ENCODE data around the gene HGS.

The HGS gene, protein sequence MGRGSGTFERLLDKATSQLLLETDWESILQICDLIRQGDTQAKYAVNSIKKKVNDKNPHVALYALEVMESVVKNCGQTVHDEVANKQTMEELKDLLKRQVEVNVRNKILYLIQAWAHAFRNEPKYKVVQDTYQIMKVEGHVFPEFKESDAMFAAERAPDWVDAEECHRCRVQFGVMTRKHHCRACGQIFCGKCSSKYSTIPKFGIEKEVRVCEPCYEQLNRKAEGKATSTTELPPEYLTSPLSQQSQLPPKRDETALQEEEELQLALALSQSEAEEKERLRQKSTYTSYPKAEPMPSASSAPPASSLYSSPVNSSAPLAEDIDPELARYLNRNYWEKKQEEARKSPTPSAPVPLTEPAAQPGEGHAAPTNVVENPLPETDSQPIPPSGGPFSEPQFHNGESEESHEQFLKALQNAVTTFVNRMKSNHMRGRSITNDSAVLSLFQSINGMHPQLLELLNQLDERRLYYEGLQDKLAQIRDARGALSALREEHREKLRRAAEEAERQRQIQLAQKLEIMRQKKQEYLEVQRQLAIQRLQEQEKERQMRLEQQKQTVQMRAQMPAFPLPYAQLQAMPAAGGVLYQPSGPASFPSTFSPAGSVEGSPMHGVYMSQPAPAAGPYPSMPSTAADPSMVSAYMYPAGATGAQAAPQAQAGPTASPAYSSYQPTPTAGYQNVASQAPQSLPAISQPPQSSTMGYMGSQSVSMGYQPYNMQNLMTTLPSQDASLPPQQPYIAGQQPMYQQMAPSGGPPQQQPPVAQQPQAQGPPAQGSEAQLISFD

DNA sequence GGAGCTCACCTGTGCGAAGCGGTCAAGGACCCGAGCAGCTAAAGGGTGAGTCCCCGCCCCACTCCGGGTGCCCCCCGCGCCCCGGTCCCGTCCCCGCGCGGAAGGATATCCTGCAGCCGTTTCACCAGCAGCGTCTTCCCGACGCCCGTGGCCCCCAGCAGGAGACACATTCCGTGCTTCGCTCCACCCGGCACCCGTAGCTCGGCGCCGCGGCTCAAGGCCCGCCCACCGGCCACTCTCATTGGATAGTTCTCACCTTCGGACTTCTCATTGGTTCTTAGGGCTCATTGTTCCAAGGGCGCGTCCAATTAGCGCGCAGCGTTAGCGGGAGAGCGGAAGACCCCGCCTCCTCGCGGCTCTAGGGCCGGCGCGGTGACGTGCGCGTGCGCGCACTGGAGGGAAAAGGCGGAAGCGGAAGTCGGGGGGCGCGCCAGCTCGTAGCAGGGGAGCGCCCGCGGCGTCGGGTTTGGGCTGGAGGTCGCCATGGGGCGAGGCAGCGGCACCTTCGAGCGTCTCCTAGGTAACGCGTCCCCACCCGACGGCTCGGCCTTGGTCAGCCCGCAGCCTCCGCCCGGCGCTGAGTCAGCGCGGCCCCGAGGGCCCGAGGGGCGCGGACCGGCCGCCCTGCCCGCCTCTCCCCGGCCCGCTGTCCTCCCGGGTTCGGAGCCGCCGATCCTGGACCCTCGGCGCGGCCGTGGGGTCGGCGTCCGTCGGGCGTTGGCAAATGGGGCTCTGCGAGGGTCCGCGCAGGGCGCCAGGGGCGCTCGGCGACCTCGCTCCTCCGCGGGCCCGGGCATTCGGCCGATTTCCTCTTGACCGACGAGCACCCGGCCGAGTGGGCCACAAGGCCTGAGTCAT, at the start of gene HGS, which contains the start of gene ARL16:
HGS (plus strand) TSS at position 428 of the 858 bp plus-strand sequence; CDS start at position 484, 56 bp downstream.
ARL16 (minus strand) TSS at position 214 of the 858 bp plus-strand sequence; CDS start at position 170, 44 bp downstream.
- DNase-seq (ENCODE audit: low read depth): peak; percentile 96

DNA sequence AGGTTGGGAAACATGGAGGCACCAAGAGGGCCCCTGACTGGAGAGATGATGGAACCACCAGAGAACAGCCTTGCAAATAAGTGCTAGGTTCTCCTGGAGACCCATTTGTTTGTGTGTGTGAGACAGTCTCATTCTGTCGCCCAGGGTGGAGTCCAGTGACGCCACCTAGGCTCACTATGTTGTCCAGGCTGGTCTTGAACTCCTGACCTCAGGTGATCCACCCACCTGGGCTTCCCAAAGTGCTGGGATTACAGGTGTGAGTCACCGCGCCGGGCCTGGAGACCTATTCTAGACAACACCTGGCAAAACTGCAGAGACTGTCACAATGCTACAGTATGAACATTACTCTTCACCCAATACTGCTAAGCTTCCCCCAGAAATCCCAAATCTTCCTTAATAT, 48.4 kb upstream of the HGS start:
- no peak for DNase-seq (ENCODE audit: low read depth)

DNA sequence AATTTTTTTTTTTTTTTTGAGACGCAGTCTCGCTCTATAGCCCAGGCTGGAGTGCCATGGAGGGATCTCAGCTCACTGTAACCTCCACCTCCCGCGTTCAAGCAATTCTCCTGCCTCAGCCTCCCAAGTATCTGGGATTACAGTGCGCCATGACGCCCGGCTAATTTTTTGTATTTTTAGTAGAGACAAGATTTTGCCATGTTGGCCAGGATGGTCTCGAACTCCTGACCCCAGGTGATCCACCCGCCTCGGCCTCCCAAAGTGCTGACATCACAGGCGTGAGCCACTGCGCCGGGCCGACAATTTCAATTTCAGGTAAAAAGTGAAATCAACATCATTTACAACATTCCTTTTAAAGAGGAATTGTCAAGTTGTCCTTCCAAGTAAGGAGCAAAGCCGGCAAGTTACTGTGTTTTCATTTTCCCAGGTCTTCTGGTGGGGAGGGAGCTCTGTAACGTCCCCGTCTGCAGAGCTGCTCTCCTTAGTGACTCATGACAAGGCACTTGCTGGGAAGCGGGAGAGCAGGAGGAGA, 47.8 kb upstream of the HGS start:
- DNase-seq (ENCODE audit: low read depth): peak; percentile 27

DNA sequence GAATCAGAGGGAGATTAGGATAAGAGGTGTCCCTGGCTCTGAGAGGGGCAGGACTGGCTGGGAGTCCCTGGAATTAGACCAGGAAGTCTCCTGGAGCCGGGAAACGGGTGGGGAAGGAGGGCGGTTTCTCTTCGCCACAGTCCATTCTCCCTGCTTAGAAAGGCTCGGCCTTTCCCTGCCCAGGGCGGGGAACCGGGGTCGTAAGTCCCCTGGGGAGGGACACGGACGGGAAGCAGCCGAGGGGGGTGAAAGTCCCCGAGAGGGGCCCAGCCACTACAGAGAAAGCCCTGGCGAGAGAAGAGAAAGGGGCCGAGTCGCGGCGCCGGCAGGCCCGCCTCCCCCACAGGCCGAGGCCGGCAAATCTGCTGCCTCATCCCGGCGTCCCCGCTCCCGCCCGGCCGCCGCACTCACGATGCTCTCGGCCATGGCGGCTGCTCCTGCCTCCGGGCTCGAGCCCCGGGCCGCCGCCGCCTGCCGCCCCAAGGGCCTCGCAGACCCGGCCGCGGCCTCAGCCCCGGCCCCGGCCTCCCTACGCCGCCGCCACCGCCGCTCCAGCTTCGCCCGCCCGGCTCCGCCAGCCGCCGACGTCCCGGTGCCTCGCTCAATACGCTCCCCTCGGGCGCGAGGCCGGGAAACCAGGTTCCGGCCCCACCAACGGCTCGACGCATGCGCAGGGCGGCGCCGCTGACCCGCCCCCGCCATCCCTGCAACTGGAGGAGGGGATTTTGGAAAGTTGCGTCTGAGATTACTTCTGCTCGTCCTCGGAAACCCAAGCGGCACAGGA, 47.1 kb upstream of the HGS start, which contains the start of the genes NPLOC4 and TSPAN10:
NPLOC4 (minus strand) TSS at position 608 of the 784 bp plus-strand sequence; CDS start at position 426, 182 bp downstream.
TSPAN10 (plus strand) TSS at position 692 of the 784 bp plus-strand sequence. CDS start 5,217 bp downstream, outside the sequence.
- DNase-seq (ENCODE audit: low read depth): peak; percentile 30

DNA sequence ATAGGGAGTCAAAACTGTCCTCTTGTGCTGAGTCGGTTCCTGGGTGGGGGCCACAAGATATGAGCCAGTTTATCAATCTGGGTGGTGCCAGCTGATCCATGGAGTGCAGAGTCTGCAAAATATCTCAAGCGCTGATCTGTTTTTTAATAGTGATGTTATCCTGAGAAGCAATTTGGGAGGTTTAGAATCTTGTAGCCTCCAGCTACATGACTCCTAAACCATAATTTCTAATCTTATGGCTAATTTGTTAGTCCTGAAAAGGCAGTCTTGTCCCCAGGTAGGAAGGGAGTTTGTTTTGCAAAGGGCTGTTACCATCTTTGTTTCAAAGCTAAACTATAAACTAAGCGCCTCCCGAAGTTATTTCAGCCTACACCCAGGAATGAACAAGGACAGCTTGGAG, 45.1 kb upstream of the HGS start:
- no peak for DNase-seq (ENCODE audit: low read depth)

DNA sequence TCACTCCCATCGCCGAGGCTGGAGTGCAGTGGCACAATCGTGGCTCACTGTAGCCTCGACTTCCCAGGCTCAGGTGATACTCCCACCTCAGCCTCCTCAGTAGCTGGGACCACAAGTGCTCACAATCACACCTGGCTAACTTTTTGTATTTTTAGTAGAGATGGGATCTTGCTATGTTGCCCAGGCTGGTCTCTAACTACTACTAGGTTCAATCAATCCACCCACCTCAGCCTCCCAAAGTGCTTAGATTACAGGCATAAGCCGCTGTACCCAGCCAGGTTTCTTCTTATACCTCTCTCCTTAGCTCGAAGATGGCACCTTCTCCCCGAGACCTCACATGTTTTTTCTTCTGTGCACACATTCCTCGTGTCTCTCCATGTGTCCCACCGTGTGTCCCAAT, 43.8 kb upstream of the HGS start:
- DNase-seq (ENCODE audit: low read depth): no peak

DNA sequence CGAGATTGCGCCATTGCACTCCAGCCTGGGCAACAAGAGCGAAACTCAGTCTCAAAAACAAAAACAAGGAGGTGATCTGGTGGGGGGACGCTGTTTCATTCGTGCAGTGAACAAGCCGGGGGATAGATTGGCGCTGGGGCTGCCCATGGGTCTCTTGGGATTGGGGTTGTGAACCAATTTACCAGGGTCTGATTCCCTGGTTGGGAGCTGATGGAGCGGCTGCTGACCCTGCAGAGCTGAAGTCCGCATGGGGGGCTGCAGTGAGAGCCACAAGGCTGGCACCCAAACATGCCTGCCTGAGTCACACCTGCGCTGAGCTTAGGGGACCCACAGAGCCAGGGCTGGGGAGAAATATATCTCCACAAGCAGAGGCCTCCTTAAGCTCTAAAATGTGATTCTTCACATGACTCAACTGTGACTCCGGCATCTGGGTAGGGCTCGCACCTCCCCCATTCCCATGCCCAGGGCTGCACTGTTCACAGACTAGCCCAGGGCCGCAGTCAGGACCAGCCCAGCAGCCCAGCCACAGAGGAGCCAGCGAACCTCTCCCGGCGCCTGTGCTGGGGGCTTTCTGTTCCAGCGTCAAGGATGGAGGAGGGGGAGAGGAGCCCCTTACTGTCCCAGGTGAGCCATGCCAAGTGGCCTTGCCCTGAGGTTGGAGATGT, 41.9 kb upstream of the HGS start:
- peak; percentile 26 for DNase-seq (ENCODE audit: low read depth)

DNA sequence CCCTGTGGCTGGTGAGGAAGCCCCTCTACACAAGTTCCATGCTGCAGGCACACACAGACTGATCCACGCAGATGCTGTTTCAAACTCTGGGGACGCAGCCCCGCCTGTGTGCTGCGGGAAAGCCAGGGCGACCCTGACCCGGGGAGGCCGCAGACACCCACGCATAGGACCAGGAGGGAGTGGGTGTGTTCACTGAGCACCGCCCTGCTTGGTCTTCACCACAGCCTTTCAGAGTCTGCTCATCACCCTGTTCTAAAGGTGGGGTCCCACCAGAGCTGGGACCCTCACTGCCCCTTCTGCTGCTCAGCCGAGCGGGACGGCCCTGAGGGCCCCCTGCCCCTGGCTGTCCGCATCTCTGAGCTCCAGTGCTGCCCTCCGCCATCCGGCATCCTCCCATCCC, 39.3 kb upstream of the HGS start:
- DNase-seq (ENCODE audit: low read depth): no peak

DNA sequence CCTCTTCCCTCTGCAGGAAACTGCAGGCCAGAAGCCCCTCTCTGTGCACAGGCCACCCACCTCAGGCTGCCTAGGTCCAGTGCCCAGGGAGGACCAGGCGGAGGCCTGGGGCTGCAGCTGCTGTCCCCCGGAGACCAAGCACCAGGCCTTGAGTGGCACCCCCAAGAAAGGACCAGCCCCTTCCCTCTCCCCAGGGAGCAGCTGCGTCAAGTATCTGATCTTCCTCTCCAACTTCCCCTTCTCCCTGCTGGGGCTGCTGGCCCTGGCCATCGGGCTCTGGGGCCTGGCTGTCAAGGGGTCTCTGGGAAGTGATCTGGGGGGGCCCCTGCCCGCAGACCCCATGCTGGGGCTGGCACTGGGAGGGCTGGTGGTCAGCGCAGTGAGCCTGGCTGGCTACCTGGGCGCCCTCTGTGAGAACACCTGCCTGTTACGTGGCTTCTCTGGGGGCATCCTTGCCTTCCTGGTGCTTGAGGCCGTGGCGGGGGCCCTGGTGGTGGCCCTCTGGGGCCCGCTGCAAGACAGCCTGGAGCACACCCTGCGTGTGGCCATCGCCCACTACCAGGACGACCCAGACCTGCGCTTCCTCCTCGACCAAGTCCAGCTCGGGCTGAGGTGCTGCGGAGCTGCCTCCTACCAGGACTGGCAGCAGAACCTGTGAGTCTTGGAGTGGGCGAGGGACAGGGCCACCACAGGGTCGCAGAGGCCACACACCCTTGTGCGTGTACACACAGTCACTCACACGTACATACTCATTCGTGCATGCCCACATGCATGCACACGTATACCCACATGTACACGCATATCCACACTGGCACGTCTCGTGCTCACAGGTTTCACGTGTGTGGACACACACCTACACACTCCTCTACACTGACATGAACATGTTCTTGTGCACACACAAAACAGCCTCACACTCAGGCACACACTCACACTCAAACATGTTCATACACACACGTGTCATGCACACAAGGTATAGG, 38.5 kb upstream of the HGS start:
- DNase-seq (ENCODE audit: low read depth): no peak

DNA sequence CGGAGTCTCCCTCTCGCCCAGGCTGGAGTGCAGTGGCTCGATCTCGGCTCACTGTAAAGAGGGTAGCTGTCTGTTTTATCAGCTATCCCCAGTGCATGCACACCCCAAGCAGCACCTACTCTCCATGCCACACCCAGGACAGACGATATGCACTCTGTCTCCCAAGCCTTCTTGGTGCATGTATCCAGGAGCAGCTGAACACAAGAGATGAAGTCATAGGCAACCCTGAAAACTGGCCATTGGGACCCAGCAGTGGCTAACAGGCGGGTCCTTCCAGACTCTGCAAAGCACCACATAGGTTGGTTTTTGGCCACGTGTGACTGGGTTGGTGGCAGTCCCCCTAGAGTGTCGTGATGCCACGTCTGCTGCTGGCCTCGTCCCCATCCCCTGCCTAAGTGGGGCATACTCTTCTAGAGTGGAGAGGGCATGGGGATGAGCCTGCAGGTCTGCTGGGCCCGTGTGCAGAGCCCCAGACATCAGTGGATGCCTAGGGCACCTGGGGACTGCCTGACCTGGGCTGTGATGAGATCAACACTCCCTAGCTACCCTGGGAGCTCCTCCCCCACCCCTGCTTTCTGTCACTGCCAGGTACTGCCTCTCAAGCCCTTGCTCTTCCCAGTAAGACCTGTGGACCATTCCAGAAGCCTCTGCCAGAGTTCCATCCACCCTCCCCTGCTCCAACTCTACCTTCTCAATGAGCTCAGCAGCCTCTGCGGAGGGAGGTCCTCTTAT, 36.8 kb upstream of the HGS start:
- DNase-seq (ENCODE audit: low read depth): no peak

DNA sequence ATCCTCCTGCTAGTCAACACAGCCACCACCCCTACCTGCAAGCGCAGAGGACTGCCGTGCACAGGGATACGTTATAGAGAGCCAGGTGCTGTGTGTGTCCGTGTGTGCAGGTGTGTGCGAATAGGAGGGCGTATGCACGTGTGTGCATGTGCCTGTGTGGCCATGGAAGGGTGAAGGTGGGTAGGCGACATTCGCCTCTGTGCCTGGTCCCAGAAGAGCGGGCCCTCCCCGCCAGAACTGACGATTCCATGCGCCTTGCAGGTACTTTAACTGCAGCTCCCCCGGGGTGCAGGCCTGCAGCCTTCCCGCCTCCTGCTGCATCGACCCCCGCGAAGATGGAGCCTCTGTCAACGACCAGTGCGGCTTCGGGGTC, 36.2 kb upstream of the HGS start:
- DNase-seq (ENCODE audit: low read depth): no peak

DNA sequence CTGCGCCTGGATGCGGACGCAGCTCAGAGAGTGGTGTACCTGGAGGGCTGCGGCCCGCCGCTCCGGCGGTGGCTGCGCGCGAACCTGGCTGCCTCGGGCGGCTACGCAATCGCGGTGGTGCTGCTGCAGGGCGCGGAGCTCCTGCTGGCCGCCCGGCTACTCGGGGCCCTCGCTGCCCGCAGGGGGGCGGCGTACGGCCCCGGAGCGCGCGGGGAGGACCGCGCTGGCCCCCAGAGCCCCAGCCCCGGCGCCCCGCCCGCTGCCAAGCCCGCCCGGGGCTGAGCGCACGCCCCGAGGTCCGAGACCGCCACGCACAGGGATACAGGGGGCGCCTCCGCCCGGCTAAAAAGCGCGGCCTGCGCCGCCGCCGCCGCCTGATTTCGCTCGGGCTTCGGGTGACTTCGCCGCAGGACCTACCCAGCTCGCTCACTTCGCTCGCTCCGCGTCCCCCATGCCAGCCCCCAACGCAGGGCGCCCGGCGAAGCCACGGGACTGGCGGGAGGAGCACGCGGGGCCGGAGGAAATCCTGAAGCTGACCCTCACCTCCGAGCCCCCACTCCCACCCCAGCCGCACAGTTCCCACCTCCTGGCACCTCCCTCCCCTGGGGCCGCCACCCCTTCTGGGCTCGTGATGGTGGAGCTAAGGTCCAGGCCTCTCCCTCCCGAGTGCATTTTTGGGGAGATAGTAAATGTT, 35.7 kb upstream of the HGS start:
- DNase-seq (ENCODE audit: low read depth): no peak

DNA sequence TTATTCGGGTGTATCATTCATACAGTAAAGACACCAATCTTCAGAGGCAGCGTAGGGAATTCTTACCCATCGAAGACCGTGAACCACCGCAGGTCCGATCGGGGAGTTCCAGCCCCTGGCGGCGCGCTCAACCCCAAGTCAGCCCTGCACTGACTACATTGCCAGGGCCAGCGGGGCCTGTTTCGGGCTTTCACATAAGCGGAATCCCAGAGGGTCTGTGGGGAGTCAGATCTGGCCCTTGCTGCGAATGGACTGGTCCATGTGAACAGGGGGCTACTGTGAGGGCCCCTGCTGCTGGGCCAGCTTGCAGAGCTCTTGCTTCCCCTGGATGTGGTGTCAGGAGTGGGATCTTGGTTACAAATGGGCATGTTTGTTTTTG, 35.1 kb upstream of the HGS start:
- no peak for DNase-seq (ENCODE audit: low read depth)

DNA sequence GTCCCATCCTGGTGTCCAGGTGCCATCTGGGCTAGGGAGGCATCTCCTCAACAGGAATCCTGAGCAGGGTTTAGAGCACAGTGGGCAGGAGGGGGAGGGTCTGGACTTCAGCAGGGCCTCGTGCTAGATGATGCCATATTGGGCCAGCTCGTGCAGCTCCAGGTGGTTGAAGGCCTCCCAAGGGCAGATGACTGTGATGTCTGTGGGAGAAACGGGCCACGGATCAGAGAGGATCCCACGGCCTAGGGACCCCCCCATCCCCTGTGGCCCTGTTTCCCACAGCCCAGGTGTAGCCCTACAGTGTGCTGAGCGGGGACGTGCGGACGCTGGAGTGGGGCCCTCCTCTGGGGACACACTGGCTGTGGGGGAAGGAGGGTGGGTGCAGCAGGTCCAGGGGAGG, 32.9 kb upstream of the HGS start:
- no peak for DNase-seq (ENCODE audit: low read depth)

DNA sequence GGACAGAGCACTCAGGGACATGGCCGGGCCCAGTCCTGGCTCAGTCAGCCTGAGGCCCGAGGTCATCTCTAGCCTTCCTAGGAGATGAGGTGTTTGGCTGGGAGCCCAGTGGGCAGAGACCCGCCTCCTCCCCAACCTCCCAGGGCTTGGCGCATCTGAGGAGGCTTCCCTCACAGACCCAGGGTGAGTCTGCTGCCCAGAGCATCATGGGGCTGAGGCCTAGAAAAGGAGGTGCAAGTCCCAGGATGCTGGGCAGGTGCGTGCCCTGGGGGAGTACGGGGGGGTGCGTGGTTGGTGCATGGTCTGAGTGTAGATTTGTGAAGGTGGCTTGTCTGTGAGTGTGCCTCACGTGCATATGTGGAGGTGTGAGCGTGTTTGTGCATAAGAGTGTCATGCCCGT, 32.1 kb upstream of the HGS start:
- peak; percentile 27 for DNase-seq (ENCODE audit: low read depth)

DNA sequence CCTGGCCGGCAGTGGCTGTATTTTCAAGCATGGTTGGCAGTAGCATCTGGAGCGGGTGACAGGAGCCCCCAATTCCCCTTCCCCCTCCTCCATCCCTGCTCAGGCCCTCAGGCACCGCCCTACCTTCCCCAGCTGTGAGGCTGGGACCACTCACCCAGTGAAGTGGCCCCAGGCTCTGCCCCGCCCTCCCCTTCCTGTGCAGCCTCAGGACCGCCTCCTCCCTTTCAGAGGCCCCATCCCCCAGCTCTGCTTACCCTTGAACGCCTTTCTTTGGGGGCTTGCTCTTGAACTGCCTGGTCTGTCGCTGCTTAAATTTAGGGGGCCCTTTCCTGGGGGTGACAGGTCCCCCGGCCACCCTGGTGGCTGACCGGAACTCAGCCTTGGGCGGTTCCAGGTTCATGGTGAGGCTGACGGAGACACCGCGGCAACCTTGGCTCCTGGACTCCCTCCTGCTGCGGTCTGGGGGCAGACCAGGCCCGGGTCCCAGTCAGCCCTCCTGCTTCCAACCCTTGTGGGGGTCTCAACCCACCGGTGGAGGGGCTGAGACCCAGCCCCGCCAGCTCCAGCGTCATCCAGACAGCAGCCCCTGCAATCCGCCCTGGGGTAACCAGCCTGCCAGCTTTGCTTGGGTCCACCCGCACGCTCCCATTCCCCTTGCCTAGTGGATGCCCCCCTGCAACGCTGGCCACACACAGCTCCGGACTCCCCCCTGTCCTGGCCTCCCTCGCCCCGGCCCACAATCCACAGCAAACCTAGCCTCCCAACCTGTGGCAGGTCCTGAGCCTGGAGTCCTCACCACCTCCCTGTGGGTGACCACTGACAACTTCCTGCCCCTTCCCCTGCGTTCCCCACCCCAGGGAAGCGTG, 30.7 kb upstream of the HGS start:
- DNase-seq (ENCODE audit: low read depth): no peak

Measured in non-pigmented ciliary epithelial cell (primary cell).